Astrocyte (in vitro differentiated cells and primary cell): ENCODE measurements around the gene NR3C1.

ENCODE experiments used
- EZH2 ChIP-seq: IDR thresholded peaks from 2 replicates; pipeline ENCODE4 v1.6.1; 2012; ENCODE audit warnings: mild to moderate bottlenecking, low read length, inconsistent platforms; ENCODE audit not compliant: insufficient read depth
- TF ChIP-seq, protein P1 (sequence below): IDR thresholded peaks from 2 replicates; pipeline ENCODE4 v1.5.1; 2011; ENCODE audit warnings: low read depth, mild to moderate bottlenecking, inconsistent platforms, low read length, moderate library complexity; ENCODE audit not compliant: insufficient read depth

DNA sequence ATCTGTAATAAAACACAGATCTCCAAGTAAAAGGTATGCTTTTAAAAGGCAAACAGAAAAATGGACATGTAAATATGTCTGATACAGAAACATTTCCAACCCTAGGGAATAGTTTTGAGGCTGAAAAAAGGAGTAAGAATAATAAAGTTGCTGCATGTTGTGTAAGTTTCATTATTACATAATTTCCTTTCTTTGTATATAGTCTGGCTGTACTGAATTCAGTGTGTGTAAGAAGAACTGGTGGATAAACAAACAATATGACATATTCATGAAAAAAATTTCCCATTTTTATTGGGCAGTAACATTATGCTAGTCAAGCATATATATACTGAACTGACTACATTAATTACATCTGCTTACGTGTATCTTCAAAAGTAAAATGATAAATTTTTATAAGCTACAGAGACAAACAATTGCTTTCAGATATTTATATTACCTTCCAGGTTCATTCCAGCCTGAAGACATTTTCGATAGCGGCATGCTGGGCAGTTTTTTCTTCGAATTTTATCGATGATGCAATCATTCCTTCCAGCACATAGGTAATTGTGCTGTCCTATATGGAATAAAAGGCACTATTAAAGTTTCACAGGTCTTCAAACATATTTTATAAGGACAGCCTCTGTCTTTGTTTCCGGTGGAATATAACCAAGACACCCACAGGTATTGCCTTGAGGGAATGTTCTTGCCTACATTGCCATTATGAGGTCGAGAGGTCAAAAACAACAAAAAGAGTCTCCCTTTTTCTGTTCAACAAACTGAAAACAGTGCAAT lies 93.6 kb downstream of the NR3C1 start:
- TF ChIP-seq, protein P1, sequence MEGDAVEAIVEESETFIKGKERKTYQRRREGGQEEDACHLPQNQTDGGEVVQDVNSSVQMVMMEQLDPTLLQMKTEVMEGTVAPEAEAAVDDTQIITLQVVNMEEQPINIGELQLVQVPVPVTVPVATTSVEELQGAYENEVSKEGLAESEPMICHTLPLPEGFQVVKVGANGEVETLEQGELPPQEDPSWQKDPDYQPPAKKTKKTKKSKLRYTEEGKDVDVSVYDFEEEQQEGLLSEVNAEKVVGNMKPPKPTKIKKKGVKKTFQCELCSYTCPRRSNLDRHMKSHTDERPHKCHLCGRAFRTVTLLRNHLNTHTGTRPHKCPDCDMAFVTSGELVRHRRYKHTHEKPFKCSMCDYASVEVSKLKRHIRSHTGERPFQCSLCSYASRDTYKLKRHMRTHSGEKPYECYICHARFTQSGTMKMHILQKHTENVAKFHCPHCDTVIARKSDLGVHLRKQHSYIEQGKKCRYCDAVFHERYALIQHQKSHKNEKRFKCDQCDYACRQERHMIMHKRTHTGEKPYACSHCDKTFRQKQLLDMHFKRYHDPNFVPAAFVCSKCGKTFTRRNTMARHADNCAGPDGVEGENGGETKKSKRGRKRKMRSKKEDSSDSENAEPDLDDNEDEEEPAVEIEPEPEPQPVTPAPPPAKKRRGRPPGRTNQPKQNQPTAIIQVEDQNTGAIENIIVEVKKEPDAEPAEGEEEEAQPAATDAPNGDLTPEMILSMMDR: no peak
- TF ChIP-seq EZH2: no peak
